Activated B cell treated with CpG ODN at 0.5 μM for 24 hours (primary cell): ENCODE data around the gene SUCLG2. TPM values are rescaled to one million over a fixed set of nuclear protein-coding genes. Genes with fewer than 3 reads are reported as not detected.

Source experiments
- ATAC-seq: fragments of 200-7000 bp; cut with Tn5 transposase; one replicate; pipeline ENCODE4 v1.10.0; 2021; ENCODE audit warnings: low read depth, mild to moderate bottlenecking, moderate library complexity
- CTCF ChIA-PET: fragments of 350-600 bp; sonication (Branson Sonifier 250); formaldehyde crosslinking; loops from one replicate; lab custom pipeline; 2021; ENCODE audit warnings: antibody characterized with exemption; lab: Charles Lee
- POLR2A ChIA-PET: fragments of 350-600 bp; sonication (Branson Sonifier 250); formaldehyde crosslinking; loops from one replicate; lab custom pipeline; 2021; ENCODE audit warnings: antibody characterized with exemption; lab: Charles Lee
- DNase-seq: peaks from one replicate; pipeline ENCODE4 v3.0.0; 2022
- H3K27ac Mint-ChIP-seq: one replicate; pipeline ENCODE4 v1.8.0; 2020; ENCODE audit warnings: mixed read lengths
- H3K27me3 Mint-ChIP-seq: one replicate; pipeline ENCODE4 v1.8.0; 2021; ENCODE audit warnings: mixed read lengths
- H3K36me3 Mint-ChIP-seq: one replicate; pipeline ENCODE4 v1.8.0; 2021; ENCODE audit warnings: low read depth, mixed read lengths
- H3K4me1 Mint-ChIP-seq: one replicate; pipeline ENCODE4 v1.8.0; 2021; ENCODE audit warnings: mixed read lengths
- H3K4me3 Mint-ChIP-seq: one replicate; pipeline ENCODE4 v1.8.0; 2020; ENCODE audit warnings: mild to moderate bottlenecking, mixed read lengths
- H3K9me3 Mint-ChIP-seq: one replicate; pipeline ENCODE4 v1.8.0; 2020; ENCODE audit warnings: mixed read lengths
- intact Hi-C: fragments of 100-400 bp; cut with micrococcal nuclease; formaldehyde crosslinking; loops from one replicate; pipeline ENCODE4 v1.15.1; 2024
- total RNA-seq: library from RNA; stranded (reverse); gene quantifications from 2 replicates; pipeline ENCODE4 v1.2.3, GENCODE V29; 2022
- TF ChIP-seq, protein P1 (sequence below): fragments of 200-600 bp; IDR thresholded peaks from one replicate; pipeline ENCODE4 v1.8.0; 2022; ENCODE audit warnings: antibody characterized with exemption, mild to moderate bottlenecking

The SUCLG2 gene
- total RNA-seq, 1 donor from 2014 or later, result 40.8 TPM

DNA sequence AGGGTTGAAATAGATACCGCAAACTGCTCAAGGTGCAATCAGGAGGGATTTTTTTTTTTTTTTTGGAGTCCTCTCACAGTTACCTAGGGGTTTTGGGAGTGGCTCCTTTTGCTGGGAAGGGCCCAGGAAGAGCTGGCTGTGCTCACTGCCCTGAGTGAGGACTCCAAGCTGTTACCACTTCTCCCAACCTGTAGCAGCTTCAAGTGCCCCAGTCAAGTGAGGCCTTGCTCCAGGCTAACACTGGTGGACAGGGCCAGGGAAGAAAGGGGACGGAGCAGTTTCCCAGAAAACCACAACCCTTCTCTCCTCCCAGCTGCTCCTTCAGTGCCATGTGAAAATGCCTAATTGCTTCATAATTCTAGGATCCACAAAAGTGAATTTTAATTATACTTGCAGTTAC, 274.3 kb downstream of the SUCLG2 start:
- Mint-ChIP-seq H3K27me3 (no peaks in the 10 kb centered on the region), H3K36me3 (peaks cover 47% of the 10 kb centered on the region), H3K4me3 (no peak overlapping the region), H3K9me3 (no peaks in the 10 kb centered on the region), H3K4me1 (no peaks in the 10 kb centered on the region), H3K27ac (no peak overlapping the region)
- intact Hi-C loops, result loop anchor here (2.0 to 5.0 kb wide), 5 partner anchors 327 to 1512 kb away; no protein-coding TSS in a partner anchor
- no peak for DNase-seq
- ATAC-seq, result no peak
- TF ChIP-seq, protein P1, sequence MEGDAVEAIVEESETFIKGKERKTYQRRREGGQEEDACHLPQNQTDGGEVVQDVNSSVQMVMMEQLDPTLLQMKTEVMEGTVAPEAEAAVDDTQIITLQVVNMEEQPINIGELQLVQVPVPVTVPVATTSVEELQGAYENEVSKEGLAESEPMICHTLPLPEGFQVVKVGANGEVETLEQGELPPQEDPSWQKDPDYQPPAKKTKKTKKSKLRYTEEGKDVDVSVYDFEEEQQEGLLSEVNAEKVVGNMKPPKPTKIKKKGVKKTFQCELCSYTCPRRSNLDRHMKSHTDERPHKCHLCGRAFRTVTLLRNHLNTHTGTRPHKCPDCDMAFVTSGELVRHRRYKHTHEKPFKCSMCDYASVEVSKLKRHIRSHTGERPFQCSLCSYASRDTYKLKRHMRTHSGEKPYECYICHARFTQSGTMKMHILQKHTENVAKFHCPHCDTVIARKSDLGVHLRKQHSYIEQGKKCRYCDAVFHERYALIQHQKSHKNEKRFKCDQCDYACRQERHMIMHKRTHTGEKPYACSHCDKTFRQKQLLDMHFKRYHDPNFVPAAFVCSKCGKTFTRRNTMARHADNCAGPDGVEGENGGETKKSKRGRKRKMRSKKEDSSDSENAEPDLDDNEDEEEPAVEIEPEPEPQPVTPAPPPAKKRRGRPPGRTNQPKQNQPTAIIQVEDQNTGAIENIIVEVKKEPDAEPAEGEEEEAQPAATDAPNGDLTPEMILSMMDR, result no peak
- CTCF ChIA-PET, result interaction anchor here (1.1 to 5.0 kb wide), 5 partner anchors 127 to 1513 kb away, joined by 3 to 43 read pairs (median 7); no protein-coding TSS in a partner anchor
- POLR2A ChIA-PET, result no interaction called here

DNA sequence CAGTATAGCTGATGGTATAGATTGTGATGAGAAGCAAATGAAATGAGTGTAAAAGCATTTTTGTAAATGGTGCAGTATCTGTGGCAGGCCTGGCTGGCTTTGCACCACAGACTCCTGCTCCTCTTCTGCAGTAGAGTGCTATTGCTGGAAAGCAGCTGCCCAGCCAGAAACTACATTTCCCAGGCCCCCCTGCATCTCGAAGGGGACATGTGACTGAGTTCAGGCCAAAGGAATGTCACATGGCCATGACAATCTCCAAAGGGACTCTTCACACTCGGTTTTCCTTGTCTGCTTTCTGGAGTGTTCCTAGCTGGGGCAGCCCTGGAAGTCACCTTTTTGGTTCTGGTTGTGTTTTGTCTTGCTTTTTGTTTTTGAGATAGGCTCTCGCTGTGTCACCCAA, 277.1 kb downstream of the SUCLG2 start:
- DNase-seq, result no peak
- intact Hi-C loops, result no loop called here
- no peak for ATAC-seq
- ChIA-PET CTCF (no interaction called here), POLR2A (no interaction called here)
- H3K36me3 Mint-ChIP-seq, result peaks cover 60% of the 10 kb centered on the region
- no peaks in the 10 kb centered on the region for H3K9me3 Mint-ChIP-seq
- no peaks in the 10 kb centered on the region for H3K27me3 Mint-ChIP-seq
- H3K27ac Mint-ChIP-seq, result no peak overlapping the region
- no peak overlapping the region for H3K4me3 Mint-ChIP-seq
- H3K4me1 Mint-ChIP-seq, result no peaks in the 10 kb centered on the region
- TF ChIP-seq, protein P1, result no peak

DNA sequence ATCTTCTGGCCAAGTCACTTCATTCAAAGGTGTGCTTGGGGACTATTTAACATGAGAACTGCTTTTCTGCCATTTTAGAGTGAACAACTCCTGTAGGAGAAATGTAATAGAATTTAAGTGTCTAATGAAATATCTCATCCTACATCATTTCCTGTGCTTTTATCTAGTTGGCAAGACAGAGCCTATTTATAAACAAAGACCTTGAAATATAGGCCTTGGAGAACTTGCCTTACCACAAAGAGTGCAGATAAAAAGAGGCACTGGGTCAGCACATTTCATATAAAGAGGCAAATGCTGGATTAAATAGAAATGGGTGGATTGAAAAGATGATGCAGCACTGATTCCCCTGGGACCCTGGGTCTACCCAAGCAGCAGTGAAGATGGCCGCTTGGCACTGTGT, 278.0 kb downstream of the SUCLG2 start:
- Mint-ChIP-seq H3K4me3 (no peak overlapping the region), H3K27me3 (no peaks in the 10 kb centered on the region), H3K36me3 (peaks cover 65% of the 10 kb centered on the region), H3K27ac (no peak overlapping the region), H3K9me3 (no peaks in the 10 kb centered on the region), H3K4me1 (no peaks in the 10 kb centered on the region)
- ATAC-seq (no peak), DNase-seq (no peak)
- CTCF ChIA-PET, result no interaction called here
- POLR2A ChIA-PET, result no interaction called here
- intact Hi-C loops, result no loop called here
- TF ChIP-seq, protein P1, result no peak

GRCh38 chr3:67375976-67376375, 278.4 kb downstream of the SUCLG2 start:
- H3K27me3 Mint-ChIP-seq, result no peaks in the 10 kb centered on the region
- CTCF ChIA-PET, result no interaction called here
- ATAC-seq (no peak), DNase-seq (no peak)
- H3K9me3 Mint-ChIP-seq, result no peaks in the 10 kb centered on the region
- H3K4me3 Mint-ChIP-seq, result no peak overlapping the region
- intact Hi-C loops, result no loop called here
- H3K4me1 Mint-ChIP-seq, result no peaks in the 10 kb centered on the region
- POLR2A ChIA-PET, result no interaction called here
- H3K27ac Mint-ChIP-seq, result no peak overlapping the region
- peaks cover 66% of the 10 kb centered on the region for H3K36me3 Mint-ChIP-seq
- TF ChIP-seq, protein P1, result no peak

GRCh38 chr3:67362686-67363085, 291.7 kb downstream of the SUCLG2 start:
- H3K9me3 Mint-ChIP-seq, result no peaks in the 10 kb centered on the region
- no peak overlapping the region for H3K27ac Mint-ChIP-seq
- no peaks in the 10 kb centered on the region for H3K36me3 Mint-ChIP-seq
- ChIA-PET CTCF (interaction anchor here (1.3 kb wide), 1 partner anchor 424 kb away, joined by 4 read pairs; no protein-coding TSS in a partner anchor), POLR2A (no interaction called here)
- TF ChIP-seq, protein P1, result no peak
- no peaks in the 10 kb centered on the region for H3K27me3 Mint-ChIP-seq
- H3K4me3 Mint-ChIP-seq, result no peak overlapping the region
- ATAC-seq (no peak), DNase-seq (no peak)
- intact Hi-C loops, result no loop called here
- no peaks in the 10 kb centered on the region for H3K4me1 Mint-ChIP-seq
